Left renal cortex interstitium (tissue), 4 donors: ENCODE measurements around the gene DENND11. TPM values are rescaled to one million over a fixed set of nuclear protein-coding genes. Genes with fewer than 3 reads are reported as not detected.
A peak's percentile ranks its signal among the peaks of the same experiment; 100 is the strongest.

Experiments
- DNase-seq, 4 donors: peaks; one replicate each; pipeline ENCODE4 v3.0.0-alpha.2; 2013; ENCODE audit warnings: low read depth in 4 of 4, low spot score in 2 of 4, missing footprints in 1 of 4
- polyA plus RNA-seq, 4 donors: library from polyadenylated mRNA; unstranded; fragments of 120-200 nt; gene quantifications; one replicate each; pipeline ENCODE4 v1.2.1, GENCODE V29; 2013; ENCODE audit not compliant: insufficient read length in 4 of 4

Gene DENND11, protein sequence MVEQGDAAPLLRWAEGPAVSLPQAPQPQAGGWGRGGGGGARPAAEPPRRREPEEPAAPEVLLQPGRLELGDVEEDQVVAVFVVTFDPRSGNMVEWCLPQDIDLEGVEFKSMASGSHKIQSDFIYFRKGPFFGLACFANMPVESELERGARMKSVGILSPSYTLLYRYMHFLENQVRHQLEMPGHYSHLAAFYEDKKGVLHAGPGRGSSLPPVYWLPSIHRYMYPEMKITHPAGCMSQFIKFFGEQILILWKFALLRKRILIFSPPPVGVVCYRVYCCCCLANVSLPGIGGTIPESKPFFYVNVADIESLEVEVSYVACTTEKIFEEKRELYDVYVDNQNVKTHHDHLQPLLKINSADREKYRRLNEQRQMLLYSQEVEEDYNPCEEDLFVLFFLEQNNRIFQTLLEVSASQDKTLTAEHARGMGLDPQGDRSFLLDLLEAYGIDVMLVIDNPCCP
- 10 to 100 TPM; 21.9 to 34.2 (median 28.8) TPM for polyA plus RNA-seq

DNA sequence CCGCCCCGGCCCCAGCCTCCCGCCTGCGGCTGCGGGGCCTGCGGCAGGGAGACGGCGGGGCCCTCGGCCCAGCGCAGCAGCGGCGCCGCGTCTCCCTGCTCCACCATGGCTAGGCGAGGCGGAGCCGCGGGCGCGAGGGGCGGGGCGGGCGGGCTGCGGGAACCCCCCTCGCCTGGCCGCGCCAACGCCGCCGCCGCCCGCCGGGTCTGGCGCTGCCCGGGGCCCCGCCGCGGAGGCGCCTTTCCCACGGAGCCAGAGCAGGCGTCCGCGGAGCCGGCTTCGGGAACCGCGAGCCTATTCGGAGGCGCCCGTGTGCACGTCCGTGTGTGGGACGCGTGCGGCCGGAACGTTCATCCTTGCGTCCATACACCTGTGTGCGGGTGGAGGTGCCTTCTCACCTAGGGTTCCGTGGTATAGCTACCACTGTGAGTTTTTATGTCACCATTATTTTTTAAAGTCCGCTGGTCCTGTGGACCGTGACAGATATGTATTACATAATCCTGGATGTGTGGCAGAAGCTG lies at the start of gene DENND11:
TSS of gene DENND11 (minus strand) at position 120 of the 521 bp plus-strand sequence. CDS start at position 107, 13 bp downstream.
- DNase-seq, result no peak

DNA sequence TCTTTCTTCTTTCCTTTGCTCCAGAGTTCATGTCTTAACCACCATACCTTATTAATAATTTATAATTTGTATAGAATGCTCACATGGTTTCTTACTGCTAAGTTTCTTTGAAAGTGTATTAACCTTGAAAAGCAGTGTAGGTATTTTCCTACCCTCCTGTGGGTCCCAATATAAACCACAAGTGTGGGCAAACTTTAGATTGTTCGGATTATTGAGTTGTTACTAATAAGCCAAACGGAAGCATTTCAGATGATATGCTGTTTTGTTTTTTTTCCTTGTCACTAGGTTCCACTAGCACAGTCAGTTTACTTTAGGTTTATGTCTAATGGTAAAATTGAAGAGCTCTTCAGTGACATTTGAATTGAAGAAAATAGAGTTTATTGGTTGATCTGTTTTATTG lies 46.4 kb upstream of the DENND11 start:
- no peak for DNase-seq

DNA sequence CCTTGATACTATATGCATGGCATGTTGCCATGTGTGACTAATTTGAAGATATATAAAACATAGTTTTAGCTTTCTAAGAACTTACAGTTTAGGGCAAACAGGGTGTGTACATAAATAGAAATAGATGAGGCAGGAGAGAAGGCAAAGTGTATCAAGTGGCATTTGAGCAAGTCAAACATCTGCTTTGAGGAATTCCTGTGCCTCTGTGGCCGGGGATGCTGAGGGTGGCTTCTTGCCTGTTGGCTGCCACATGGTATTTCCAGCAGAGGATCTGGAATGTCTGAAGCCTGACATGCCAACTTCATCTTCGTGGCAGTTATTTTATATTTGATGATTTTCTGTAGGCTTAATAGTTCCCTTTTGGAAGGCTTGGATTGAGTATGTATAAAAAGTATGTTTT lies 42.2 kb upstream of the DENND11 start:
- no peak for DNase-seq

DNA sequence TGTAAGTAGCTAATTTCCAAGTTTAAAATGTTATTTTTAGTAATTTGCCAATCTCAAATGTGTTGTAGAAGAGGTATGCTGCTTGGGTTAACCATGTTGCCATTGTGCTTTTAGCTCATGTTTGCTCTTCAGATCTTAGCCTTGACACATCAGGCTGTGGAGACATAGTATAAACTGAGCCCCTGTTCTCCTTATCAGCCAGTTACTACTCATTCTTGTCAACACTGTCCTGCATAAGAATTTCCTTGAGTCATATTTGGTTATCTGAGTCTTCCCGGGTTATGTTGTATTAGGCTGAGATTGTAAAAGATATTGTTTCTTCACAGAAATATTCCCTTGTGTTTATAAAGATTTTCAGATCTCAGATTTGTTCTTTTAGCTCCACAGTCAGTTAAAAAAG lies 40.3 kb upstream of the DENND11 start:
- DNase-seq, result no peak

DNA sequence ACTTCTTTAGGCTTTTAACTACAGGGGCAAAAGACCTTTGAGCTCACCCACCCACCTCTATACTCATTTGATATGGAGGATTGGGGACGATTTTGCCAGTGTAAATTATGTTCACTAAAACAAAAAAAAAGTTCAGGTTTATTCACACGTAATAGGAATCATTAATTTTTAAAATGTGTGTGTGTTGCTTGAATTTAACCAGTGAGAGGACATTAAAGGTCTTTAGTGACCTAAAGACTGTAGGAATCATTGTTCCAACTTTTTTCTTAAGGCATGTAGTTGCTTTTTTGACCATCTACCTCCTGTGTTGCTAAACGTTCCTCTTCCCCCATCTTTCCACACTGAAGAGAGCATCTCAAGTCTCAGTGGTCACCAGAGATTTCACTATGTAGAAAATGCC lies 37.3 kb upstream of the DENND11 start:
- DNase-seq, result no peak

DNA sequence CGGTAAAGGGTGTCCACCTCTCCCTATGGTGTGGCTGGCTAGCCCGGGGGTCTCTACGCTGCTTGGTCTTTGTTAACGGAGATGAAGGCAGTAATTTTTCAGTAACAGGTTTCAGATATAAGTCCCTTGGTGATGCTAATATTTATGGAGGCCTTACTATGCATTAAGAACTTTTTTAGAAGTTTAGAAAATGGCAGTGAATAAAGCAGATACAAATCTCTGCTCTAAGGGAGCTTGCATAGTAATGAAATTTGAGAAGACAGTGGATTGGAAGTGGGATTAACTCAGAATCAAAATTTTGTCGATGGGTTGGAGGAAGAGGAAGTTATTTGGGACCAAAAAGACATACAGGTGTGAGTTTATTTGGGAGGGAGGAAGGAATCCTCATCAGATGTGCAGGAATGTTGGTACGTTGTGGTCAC lies 36.6 kb upstream of the DENND11 start:
- DNase-seq, result peak in 1 of 4 donors; percentile 37

DNA sequence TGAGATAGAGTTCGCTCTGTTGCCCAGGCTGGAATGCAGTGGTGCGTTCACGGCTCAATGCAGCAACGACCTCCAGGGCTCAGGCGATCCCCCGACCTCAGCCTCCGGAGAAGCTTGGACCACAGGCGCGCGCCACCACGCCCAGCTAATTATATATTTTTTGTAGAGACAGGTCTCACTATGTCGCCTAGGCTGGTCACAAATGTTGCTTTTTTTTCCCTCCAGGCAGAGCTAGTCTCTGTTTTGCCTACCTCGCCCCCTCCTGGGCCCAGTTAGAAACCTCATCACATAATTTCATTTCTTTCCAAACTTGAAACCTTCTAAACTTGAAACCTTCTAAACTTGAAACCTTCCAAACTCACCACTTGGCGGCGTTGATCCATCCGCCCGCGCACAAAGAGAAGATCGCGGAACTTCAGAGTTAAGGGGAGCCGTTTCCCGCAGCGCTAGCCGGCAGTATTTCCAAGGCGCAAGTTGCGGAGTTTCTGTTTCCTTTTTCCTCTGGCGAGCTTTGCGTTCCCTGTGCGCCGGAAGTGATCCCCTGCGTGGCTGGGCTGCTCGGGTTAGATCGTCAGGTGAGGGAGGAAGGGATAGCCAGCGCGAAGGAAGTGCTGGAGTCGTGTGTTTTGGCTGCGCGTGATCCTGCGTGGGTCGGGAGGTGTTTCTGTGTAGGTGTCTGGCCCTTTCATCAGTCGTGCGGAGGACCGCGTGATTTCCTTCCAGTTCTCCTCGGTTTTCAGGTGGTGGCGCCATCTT lies 36.0 kb upstream of the DENND11 start, which contains the start of gene SSBP1:
TSS of gene SSBP1 (plus strand) at position 523 of the 756 bp plus-strand sequence. CDS start 809 bp downstream, outside the sequence.
- DNase-seq, result peak; percentile 88 to 96 (median 94)

DNA sequence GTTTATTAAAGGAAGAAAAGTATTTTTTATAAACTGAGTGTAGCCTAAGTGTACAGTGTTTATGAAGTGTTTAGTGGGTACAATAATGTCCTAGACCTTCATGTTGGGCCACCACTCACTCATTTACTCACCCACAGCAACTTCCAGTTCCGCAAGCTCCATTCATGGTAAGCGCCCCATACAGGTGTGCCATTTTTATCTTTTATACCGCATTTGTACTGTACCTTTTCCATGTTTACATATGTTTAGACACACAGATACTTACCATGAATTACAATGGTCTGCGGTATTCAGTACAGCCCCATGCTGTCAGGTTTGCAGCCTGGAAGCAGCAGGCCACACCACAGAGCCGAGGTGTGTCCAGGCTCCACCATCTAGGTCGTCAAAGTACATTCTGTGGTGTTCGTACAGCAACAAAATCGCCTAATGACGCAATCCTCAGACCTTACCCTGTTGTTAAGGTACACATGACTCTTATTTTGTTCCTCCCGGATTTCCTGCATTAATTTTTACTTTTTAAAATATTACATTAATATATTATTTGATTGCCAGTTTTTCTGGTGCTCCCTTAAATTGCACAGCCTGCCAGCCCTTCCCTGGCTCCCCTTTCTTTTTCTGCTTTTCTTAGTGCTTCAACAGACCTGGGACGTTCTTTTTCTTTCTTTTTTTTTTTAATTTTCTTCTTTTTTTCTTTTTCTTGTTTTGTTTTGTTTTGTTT lies 35.3 kb upstream of the DENND11 start:
- DNase-seq, result peak in 1 of 4 donors; percentile 4

DNA sequence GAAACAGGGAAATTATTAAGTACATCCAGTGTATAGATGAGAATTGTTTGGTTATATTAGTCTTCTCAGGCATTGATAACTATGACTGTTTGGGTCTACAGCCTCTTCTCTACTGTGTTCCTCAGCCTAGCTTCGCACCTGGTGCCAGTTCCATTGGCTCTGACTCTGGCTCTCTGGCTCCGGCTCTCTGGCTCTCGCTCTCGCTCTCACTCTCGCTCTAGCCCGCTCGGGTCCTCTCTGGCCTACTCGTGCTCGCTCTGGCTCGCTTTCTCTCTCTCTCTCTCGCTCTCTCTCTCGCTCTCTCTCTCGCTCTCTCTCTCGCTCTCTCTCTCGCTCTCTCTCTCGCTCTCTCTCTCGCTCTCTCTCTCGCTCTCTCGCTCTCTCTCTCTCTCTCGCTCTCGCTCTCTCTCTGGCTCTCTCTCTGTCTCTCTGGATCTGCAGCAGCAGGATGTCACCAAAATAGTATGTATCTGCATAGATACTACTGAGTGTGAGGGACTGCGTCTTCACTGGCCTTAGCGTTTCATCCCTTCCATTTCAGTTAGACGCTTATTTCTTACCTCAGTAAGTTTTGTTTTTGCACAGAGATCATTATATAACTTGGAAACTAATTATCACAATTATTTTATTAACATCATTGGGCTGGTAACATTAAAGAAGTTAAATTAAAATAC lies 29.6 kb upstream of the DENND11 start:
- no peak for DNase-seq

DNA sequence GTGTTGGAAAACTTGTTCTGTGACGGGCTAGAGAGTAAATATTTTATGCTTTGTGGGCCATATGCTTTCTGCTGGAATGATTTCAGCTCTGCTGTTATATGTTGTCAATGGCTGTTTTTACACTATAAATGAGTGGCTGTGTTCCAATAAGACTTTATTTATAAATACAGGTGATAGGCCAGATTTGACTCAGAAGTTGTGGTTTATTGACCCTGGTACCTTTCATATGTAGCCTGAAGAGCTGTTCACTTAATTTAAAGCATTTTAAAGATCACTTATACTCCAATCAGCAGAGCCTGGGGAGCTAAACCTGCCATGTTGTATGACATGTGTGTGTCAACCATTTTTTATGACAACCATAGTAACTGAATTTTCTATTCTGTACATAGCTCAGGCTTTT lies 27.1 kb upstream of the DENND11 start:
- DNase-seq, result no peak

DNA sequence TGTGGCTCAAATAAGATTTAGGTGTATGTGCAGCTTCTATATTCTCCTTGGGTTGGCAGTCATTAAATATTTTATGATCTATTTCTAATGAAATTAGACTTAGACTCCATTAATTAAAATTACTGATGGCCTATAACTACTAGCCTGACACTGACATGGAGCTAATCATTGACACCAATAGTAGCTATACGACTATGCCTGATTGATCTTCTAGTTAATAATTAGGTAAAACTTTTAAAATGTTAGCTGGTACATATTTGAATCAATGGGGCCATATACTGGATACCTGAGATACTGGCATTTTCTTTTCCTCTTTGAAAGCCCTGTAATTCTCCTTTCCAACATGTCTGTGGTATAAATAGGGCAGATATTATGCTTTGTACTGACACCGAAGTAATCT lies 20.6 kb upstream of the DENND11 start:
- no peak for DNase-seq

DNA sequence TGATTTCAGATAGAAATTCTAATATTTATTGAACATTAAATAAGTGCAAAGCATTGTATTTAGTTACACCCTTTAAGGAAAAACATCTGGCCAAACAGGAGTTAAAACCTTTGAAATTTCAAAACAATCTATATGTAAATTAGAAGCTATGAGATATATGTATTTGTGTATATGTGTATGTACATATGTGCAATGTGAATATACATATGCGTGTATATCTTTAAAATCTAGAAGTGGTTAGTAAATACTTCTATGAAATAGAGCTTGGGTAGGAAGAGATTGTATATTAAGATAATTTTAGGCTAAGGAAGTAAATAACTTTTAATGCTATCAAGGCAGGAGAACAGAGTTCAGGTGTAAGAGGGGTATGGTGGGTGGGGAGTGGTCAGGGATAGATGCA lies 15.5 kb upstream of the DENND11 start:
- DNase-seq, result no peak

DNA sequence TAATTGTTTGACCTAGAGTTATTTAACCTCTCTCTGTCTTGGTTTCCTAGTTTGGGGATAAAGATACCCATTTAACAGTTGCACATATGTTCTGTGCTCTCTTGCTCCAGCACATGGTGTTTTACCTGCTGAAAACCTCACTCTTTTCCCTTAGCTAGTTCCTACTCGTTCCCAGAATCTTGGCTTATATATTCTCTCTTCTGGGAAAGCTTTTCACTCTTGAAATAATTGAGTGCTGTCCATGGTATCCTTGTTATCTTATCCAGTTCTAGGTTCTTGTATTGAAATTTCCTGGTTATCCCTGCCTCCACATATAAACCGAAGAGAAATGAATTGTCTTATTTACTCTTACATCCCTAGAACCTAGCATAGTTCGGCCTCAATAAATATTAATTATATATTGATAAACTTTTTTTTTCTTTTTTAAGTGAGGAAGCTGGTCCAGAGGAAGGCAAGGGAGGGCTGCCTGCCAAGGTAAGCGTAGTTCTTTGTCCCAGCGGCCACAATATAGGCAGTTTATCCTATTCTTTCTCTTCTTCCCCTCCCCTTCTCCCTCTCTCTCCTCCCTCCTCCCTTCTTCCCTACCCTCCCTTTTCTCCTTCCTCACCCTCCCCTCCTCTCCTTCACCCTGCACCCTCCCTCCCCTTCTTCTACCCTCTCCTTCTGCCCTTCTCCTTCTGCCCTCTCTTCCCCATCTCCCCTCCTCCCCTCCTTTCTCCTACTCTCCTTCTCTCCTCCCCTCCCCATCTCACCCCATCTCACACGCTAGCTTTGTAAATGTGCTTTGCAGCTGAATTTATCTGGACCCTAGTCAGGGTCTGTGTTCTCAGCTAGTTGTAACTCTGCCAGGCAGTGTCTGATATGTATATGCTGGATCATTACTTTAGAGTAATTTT lies 14.1 kb upstream of the DENND11 start:
- DNase-seq, result no peak

DNA sequence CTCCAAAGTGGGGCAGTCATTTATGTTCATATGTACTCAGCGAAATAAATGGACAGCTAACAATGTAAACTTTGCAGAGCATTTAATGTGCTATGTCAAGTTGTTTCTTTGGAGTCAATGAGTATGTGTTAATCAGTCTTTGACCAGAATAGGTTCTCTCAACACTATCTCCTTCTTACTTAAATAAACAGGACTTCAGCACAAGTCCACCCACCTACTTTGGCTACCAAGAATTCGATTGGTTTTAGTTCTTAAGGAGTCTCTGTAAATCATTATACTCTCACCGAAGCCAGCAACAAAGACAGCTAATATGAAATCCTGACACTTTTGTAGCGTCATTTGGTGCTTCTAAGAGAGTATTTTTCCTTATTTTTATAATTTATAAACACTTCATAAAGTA lies 13.1 kb upstream of the DENND11 start:
- no peak for DNase-seq

DNA sequence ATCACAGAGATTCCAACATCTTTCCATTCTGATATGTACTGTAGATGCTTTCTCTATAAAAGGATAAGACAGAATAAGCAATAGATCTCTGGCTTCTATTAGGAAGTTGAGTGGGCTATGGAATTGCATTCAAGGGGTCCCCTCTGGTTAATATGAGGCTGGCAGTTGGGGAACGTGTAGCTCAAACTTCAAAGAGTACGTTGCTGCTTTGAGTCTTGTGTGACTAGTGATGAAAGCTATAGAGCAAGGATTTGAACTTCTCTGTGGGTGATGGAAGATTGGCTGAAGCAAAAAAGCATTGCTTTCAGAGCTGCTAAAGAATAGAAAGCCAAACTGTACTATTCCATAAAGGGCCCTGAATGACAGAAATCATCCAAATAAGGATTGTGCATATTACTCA lies 12.6 kb upstream of the DENND11 start:
- DNase-seq, result no peak

DNA sequence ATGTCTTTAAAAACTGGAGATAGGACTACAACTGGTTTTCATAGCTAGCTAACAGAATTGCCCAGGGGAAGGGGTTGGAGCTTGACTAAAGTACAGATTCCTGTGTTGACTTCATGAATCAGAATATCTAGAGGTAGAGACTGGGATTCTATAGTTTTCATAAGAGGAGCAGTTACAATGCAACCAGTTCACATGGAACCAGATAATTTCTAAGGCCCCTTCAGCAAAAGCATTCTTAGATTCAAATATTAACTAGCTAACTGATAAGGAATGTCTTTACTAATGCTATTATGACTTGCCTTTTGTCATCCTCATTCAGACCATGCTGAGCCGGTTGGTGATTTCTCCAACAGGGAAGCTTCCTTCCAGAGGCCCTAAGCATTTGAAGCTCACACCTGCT lies 11.9 kb upstream of the DENND11 start:
- DNase-seq, result no peak

DNA sequence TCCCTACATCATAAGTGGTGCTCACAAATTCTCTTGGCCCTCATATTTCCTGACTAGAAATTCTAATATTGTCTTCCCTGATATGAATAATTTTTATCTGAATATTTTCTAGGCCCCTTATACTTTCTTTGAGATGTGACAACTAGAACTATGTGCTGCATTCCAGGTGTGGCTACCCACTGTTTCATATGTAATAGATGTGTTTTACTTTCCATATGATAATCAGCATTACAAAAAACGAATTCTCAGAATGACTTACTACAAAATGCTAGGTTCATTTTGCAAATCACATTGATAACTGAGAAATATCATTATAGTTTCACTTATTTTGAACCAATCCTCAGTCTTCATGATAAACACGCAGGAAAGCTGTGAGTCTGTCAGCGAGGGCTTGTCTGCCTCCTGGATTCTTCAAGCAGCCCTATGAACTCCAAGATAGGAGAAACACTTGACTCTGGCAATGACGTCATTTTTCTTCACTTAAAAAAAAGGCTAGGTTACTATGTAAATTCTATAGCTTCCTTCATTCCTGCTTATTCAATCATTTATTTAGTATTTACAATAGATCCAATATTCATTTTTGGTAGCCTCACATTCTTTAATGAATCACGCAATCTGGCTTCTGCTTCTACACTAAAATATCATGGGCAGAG lies 10.8 kb upstream of the DENND11 start:
- no peak for DNase-seq

DNA sequence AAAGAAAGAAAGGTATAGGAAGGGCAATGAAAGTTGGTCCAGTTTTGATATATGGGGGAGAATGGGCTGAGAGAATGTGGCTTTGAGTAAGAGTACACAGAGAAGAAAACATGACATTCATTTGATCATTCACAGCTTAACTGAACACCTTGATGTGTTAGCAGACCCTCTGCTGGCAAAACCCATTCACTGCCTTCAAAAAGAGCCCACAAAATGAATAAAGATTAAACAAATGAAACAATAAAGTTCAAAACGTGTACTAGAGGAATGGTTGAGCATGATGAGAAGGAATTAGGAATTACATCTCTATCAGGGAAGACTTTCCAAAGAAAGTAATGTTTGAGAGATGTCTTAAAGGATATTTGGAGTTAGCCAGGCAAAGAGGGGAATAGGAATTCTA lies 8.3 kb upstream of the DENND11 start:
- no peak for DNase-seq

DNA sequence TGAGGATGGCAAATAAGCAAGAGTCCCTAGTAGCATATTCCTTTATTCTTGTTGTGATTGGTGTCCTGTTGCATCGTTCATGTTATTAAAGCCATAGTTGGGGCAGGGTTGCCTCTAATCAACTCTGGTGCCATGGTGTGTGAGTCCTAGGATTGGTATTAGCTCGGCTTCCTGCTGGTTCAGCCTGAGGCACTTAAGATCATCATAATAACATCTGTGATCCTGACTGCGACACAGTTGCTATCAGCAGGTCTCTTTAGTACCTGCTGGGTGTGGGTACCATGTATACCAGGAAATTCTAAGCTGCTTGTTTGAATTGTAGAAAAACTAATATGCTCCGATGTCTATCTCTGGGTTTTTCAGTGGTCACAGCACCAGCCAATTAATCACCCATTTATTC lies 7.8 kb upstream of the DENND11 start:
- DNase-seq, result no peak
